IMR-90 (cell line): Measurements from ENCODE around the gene HACL1.

Experiments used
- BHLHE40 ChIP-seq: fragments of 150-350 bp; IDR thresholded peaks from 2 replicates; pipeline ENCODE4 v1.6.1; 2016; ENCODE audit warnings: mild to moderate bottlenecking, low read depth, low read length
- CHD1 ChIP-seq: IDR thresholded peaks from 2 replicates; pipeline ENCODE4 v1.6.1; 2012; ENCODE audit warnings: low read depth, low read length, improper control_type of control experiment
- FOS ChIP-seq: fragments of 150-350 bp; IDR thresholded peaks from 2 replicates; pipeline ENCODE4 v1.6.1; 2016; ENCODE audit warnings: low read depth, low read length
- MAZ ChIP-seq: IDR thresholded peaks from 2 replicates; pipeline ENCODE4 v1.6.1; 2012; ENCODE audit warnings: low read depth, mild to moderate bottlenecking, low read length, improper control_type of control experiment, moderate library complexity, borderline replicate concordance
- MXI1 ChIP-seq: IDR thresholded peaks from 2 replicates; pipeline ENCODE4 v1.6.1; 2012; ENCODE audit warnings: low read depth, mild to moderate bottlenecking, low read length, moderate library complexity, borderline replicate concordance
- POLR2A ChIP-seq: IDR thresholded peaks from 2 replicates; pipeline ENCODE4 v1.6.1; 2012; ENCODE audit warnings: mild to moderate bottlenecking, low read depth, low read length
- RAD21 ChIP-seq: IDR thresholded peaks from 2 replicates; pipeline ENCODE4 v1.6.1; 2012; ENCODE audit warnings: low read length, improper control_type of control experiment
- SMC3 ChIP-seq: fragments of 150-350 bp; IDR thresholded peaks from 2 replicates; pipeline ENCODE4 v1.6.1; 2016; ENCODE audit warnings: low read depth, mild to moderate bottlenecking, antibody characterized with exemption, low read length, moderate library complexity
- USF2 ChIP-seq: fragments of 150-350 bp; IDR thresholded peaks from 2 replicates; pipeline ENCODE4 v1.6.1; 2017; ENCODE audit warnings: mild to moderate bottlenecking, antibody characterized with exemption, low read length, low read depth
- TF ChIP-seq, protein P1 (sequence below): conservative IDR thresholded peaks from 2 replicates; pipeline ENCODE4 v1.5.1; 2012; ENCODE audit warnings: mild to moderate bottlenecking, low read depth, low read length, improper control_type of control experiment
- TF ChIP-seq, protein P2 (sequence below): fragments of 150-350 bp; IDR thresholded peaks from 2 replicates; pipeline ENCODE4 v1.6.1; 2016; ENCODE audit warnings: low read depth, mild to moderate bottlenecking, low read length, moderate library complexity, borderline replicate concordance

DNA sequence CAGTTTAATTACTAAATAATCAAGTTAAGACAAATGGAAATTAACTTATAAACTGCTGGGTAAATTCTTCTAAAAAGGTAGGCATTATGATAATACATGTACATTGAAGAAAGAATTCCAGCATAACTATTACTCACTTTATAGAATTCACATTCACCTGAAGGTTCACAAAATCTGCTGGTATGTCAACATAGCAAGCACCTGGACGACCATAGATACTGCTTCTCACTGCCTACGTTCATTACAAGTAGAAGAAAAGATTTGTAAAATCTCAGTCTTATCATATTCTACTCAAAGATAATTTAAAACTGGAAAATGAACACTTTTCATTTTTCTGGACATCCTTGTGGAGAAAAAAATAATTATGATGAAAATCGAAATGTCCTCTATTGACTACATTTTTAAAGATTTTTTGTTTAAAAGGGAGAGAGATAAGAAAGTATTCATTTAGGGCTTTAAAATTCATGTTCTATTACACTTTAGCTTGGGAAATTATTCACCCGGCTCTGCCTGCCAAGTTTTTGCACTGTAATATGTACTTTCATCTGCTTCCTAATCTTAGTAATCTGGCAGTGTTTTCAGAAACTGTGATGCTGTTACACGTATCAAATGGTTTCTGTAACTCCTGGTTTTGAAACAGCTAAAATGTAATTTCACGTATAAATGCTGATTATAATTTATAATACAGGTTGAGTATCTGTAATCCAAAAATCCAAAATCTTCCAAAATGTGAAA is 16.1 kb downstream of the HACL1 start:
- TF ChIP-seq, protein P1, sequence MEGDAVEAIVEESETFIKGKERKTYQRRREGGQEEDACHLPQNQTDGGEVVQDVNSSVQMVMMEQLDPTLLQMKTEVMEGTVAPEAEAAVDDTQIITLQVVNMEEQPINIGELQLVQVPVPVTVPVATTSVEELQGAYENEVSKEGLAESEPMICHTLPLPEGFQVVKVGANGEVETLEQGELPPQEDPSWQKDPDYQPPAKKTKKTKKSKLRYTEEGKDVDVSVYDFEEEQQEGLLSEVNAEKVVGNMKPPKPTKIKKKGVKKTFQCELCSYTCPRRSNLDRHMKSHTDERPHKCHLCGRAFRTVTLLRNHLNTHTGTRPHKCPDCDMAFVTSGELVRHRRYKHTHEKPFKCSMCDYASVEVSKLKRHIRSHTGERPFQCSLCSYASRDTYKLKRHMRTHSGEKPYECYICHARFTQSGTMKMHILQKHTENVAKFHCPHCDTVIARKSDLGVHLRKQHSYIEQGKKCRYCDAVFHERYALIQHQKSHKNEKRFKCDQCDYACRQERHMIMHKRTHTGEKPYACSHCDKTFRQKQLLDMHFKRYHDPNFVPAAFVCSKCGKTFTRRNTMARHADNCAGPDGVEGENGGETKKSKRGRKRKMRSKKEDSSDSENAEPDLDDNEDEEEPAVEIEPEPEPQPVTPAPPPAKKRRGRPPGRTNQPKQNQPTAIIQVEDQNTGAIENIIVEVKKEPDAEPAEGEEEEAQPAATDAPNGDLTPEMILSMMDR, result no peak
- no peak for TF ChIP-seq SMC3
- no peak for TF ChIP-seq CHD1
- TF ChIP-seq BHLHE40, result no peak
- TF ChIP-seq USF2, result no peak
- no peak for TF ChIP-seq MAZ
- no peak for TF ChIP-seq POLR2A
- no peak for TF ChIP-seq MXI1
- TF ChIP-seq, protein P2, sequence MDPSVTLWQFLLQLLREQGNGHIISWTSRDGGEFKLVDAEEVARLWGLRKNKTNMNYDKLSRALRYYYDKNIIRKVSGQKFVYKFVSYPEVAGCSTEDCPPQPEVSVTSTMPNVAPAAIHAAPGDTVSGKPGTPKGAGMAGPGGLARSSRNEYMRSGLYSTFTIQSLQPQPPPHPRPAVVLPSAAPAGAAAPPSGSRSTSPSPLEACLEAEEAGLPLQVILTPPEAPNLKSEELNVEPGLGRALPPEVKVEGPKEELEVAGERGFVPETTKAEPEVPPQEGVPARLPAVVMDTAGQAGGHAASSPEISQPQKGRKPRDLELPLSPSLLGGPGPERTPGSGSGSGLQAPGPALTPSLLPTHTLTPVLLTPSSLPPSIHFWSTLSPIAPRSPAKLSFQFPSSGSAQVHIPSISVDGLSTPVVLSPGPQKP, result no peak
- TF ChIP-seq FOS, result no peak
- TF ChIP-seq RAD21, result no peak
